Transverse colon (tissue), 4 donors: ENCODE results near the gene WDR47.
"Not testable (repeated sequence)": the region's sequence is repeated elsewhere in the genome, so short reads cannot be mapped to it uniquely, and the experiment has no call there.

Experiments
- EP300 ChIP-seq: sonication (generic); formaldehyde crosslinking; IDR thresholded peaks from one replicate; pipeline ENCODE4 v1.6.1; 2017; ENCODE audit warnings: antibody characterized with exemption, low read depth
- POLR2A ChIP-seq: fragments of 450-650 bp; IDR thresholded peaks from one replicate; pipeline ENCODE4 v1.6.1; 2016; ENCODE audit warnings: antibody characterized with exemption, mild to moderate bottlenecking, moderate library complexity
- POLR2AphosphoS5 ChIP-seq, 3 donors: sonication (generic); formaldehyde crosslinking; IDR thresholded peaks; one replicate each; pipeline ENCODE4 v1.6.1; 2016; ENCODE audit warnings: antibody characterized with exemption in 3 of 3
- TF ChIP-seq, protein P1 (sequence below), 5 experiments: fragments of 200-600 bp in 3 of 5; fragments of 450-650 bp in 2 of 5; sonication (generic) in 3 of 5; IDR thresholded peaks; 1 replicate in 2 of 5; 2 replicates in 3 of 5; pipeline ENCODE4 v1.5.1; 2016 to 2017; ENCODE audit warnings: antibody characterized with exemption in 5 of 5, inconsistent platforms in 3 of 5, mild to moderate bottlenecking in 2 of 5, moderate library complexity in 1 of 5

DNA sequence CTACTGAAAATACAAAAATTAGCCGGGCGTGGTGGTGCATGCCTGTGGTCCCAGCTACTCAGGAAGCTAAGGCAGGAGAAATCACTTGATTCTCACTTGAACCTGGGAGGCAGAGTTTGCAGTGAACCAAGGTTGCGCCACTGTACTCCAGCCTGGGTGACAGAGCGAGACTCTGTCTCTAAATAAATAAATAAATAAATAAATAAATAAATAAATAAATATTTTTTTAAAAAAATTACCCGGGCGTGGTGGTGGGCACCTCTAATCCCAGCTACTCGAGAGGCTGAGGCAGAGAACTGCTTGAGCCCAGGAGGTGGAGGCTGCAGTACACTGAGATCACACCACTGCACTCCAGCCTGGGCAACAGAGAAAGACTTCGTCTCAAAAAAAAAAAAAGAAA, 12.4 kb downstream of the WDR47 start:
- TF ChIP-seq, protein P1, sequence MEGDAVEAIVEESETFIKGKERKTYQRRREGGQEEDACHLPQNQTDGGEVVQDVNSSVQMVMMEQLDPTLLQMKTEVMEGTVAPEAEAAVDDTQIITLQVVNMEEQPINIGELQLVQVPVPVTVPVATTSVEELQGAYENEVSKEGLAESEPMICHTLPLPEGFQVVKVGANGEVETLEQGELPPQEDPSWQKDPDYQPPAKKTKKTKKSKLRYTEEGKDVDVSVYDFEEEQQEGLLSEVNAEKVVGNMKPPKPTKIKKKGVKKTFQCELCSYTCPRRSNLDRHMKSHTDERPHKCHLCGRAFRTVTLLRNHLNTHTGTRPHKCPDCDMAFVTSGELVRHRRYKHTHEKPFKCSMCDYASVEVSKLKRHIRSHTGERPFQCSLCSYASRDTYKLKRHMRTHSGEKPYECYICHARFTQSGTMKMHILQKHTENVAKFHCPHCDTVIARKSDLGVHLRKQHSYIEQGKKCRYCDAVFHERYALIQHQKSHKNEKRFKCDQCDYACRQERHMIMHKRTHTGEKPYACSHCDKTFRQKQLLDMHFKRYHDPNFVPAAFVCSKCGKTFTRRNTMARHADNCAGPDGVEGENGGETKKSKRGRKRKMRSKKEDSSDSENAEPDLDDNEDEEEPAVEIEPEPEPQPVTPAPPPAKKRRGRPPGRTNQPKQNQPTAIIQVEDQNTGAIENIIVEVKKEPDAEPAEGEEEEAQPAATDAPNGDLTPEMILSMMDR (IDR thresholded peaks at IDR 0.05) = not testable (repeated sequence)
- TF ChIP-seq POLR2A; POLR2AphosphoS5 (IDR thresholded peaks at IDR 0.05); EP300: not testable (repeated sequence)
